H1 (cell line): Measurements from ENCODE around the gene HSPB1. TPM values are rescaled to one million over a fixed set of nuclear protein-coding genes. Genes with fewer than 3 reads are reported as not detected.
A peak's percentile ranks its signal among the peaks of the same experiment; 100 is the strongest.

ENCODE experiments used
- CTCF ChIA-PET: fragments of 300-600 bp; sonication (Branson Sonifier 250); formaldehyde crosslinking; loops from one replicate; lab custom pipeline; 2021; ENCODE audit not compliant: partially characterized antibody; lab: Charles Lee
- POLR2A ChIA-PET: fragments of 300-600 bp; sonication (Branson Sonifier 250); formaldehyde crosslinking; loops from one replicate; lab custom pipeline; 2021; ENCODE audit warnings: inconsistent platforms; ENCODE audit not compliant: partially characterized antibody; lab: Charles Lee
- DNase-seq, 2 experiments: peaks; one replicate each; pipeline versions ENCODE4 v3.0.0 to v3.0.0-alpha.2; 2010 to 2022; ENCODE audit warnings: low spot score in 2 of 2, low read depth in 1 of 2, mixed read lengths in 1 of 2
- FAIRE-seq: peaks from 2 replicates; lab custom pipeline; 2011; peaks lifted over from hg19 to GRCh38; lab: Jason Lieb, UNC
- H2AFZ ChIP-seq: 2 replicates; pipeline ENCODE4 v1.8.1; 2012; ENCODE audit warnings: low read length, inconsistent platforms
- H2AK5ac ChIP-seq: 2 replicates; pipeline ENCODE4 v1.6.1; 2013; ENCODE audit warnings: low read depth, low read length
- H2BK120ac ChIP-seq: replicated peaks from 2 replicates; pipeline ENCODE3; 2013; ENCODE audit warnings: low read depth, low read length, inconsistent platforms
- H2BK12ac ChIP-seq: 2 replicates; pipeline ENCODE4 v1.6.1; 2013; ENCODE audit warnings: low read depth, low read length
- H2BK15ac ChIP-seq: 2 replicates; pipeline ENCODE4 v1.6.1; 2013; ENCODE audit warnings: low read length
- H2BK20ac ChIP-seq: 2 replicates; pipeline ENCODE4 v1.6.1; 2013; ENCODE audit warnings: low read length
- H2BK5ac ChIP-seq: 2 replicates; pipeline ENCODE4 v1.6.1; 2013; ENCODE audit warnings: low read depth, low read length
- H3K14ac ChIP-seq: 2 replicates; pipeline ENCODE4 v1.6.1; 2013; ENCODE audit warnings: inconsistent platforms; ENCODE audit not compliant: insufficient read length
- H3K18ac ChIP-seq: 2 replicates; pipeline ENCODE4 v1.6.1; 2013; ENCODE audit warnings: low read length; ENCODE audit errors: extremely low read depth
- H3K23ac ChIP-seq: 2 replicates; pipeline ENCODE4 v1.6.1; 2013; ENCODE audit warnings: inconsistent platforms; ENCODE audit not compliant: insufficient read length
- H3K23me2 ChIP-seq: 2 replicates; pipeline ENCODE4 v1.6.1; 2013; ENCODE audit warnings: low read depth, low read length
- H3K27ac ChIP-seq: 2 replicates; pipeline ENCODE4 v1.6.1; 2011; ENCODE audit warnings: low read depth, low read length, inconsistent platforms
- H3K27me3 ChIP-seq, 4 experiments: replicated peaks in 1 of 4; 1 replicate in 1 of 4; 2 replicates in 3 of 4; pipeline versions ENCODE4 v1.6.1 to v1.8.1; 2011 to 2013; ENCODE audit warnings: low read length in 3 of 4, mild to moderate bottlenecking in 3 of 4, inconsistent platforms in 2 of 4, mixed read lengths in 2 of 4, moderate library complexity in 1 of 4; ENCODE audit not compliant: control insufficient read depth in 3 of 4, insufficient read depth in 3 of 4; ENCODE audit errors: extremely low read depth in 1 of 4
- H3K36me3 ChIP-seq, 4 experiments: 2 replicates each; pipeline versions ENCODE4 v1.6.1 to v1.8.1; 2011 to 2013; ENCODE audit warnings: mild to moderate bottlenecking in 4 of 4, low read length in 3 of 4, moderate library complexity in 2 of 4, control low read depth in 1 of 4, inconsistent platforms in 1 of 4; ENCODE audit not compliant: insufficient read depth in 4 of 4, control insufficient read depth in 2 of 4
- H3K4ac ChIP-seq: replicated peaks from 2 replicates; pipeline ENCODE3; 2013; ENCODE audit warnings: low read length, low read depth, mixed read lengths, inconsistent platforms; ENCODE audit not compliant: insufficient read length
- H3K4me1 ChIP-seq, 4 experiments: replicated peaks in 1 of 4; 1 replicate in 1 of 4; 2 replicates in 3 of 4; pipeline versions ENCODE4 v1.6.1 to v1.8.1; 2011 to 2013; ENCODE audit warnings: low read length in 3 of 4, inconsistent platforms in 2 of 4, mixed read lengths in 1 of 4; ENCODE audit not compliant: insufficient read depth in 4 of 4, control insufficient read depth in 3 of 4
- H3K4me2 ChIP-seq, 2 experiments: 2 replicates each; pipeline versions ENCODE4 v1.6.1 to v1.8.1; 2011 to 2013; ENCODE audit warnings: low read depth in 2 of 2, low read length in 2 of 2, control low read depth in 1 of 2, inconsistent platforms in 1 of 2, mild to moderate bottlenecking in 1 of 2; ENCODE audit not compliant: insufficient read depth in 1 of 2
- H3K4me3 ChIP-seq, 4 experiments: fragments of 200-600, 300-600 bp in 1 of 4; sonication (generic), shearing (Covaris generic), sonication (Bioruptor Twin) in 1 of 4; 2 replicates each; pipeline versions ENCODE4 v1.5.1 to v1.8.1; 2011 to 2016; ENCODE audit warnings: low read length in 4 of 4, low read depth in 3 of 4, control low read depth in 2 of 4, inconsistent platforms in 2 of 4, mild to moderate bottlenecking in 2 of 4, mixed read lengths in 1 of 4, moderate library complexity in 1 of 4; ENCODE audit not compliant: insufficient read depth in 2 of 4; ENCODE audit errors: extremely low read depth in 1 of 4
- H3K56ac ChIP-seq: replicated peaks from 2 replicates; pipeline ENCODE3; 2013; ENCODE audit warnings: low read depth, mild to moderate bottlenecking, mixed read lengths, low read length, inconsistent platforms; ENCODE audit not compliant: insufficient read length
- H3K79me1 ChIP-seq: 2 replicates; pipeline ENCODE4 v1.6.1; 2013; ENCODE audit warnings: low read depth, low read length, control low read depth
- H3K79me2 ChIP-seq, 2 experiments: 2 replicates each; pipeline versions ENCODE4 v1.6.1 to v1.8.1; 2012 to 2013; ENCODE audit warnings: low read length in 2 of 2, mild to moderate bottlenecking in 2 of 2, inconsistent platforms in 1 of 2; ENCODE audit not compliant: insufficient read depth in 2 of 2, control insufficient read depth in 1 of 2
- H3K9ac ChIP-seq, 4 experiments: replicated peaks in 1 of 4; 1 replicate in 1 of 4; 2 replicates in 3 of 4; pipeline versions ENCODE4 v1.6.1 to v1.8.1; 2011 to 2013; ENCODE audit warnings: low read depth in 3 of 4, low read length in 3 of 4, control low read depth in 2 of 4, mild to moderate bottlenecking in 2 of 4, moderate library complexity in 2 of 4, inconsistent platforms in 1 of 4; ENCODE audit errors: extremely low read depth in 1 of 4
- H3K9me3 ChIP-seq, 2 experiments: 2 replicates each; pipeline versions ENCODE4 v1.6.1 to v1.8.1; 2012 to 2013; ENCODE audit warnings: mild to moderate bottlenecking in 2 of 2, moderate library complexity in 2 of 2, control low read depth in 1 of 2, inconsistent platforms in 1 of 2, low read depth in 1 of 2, low read length in 1 of 2, mixed read lengths in 1 of 2; ENCODE audit not compliant: insufficient read depth in 2 of 2
- H4K20me1 ChIP-seq, 2 experiments: replicated peaks in 1 of 2; 2 replicates each; pipeline versions ENCODE3 to v1.8.1; 2011 to 2013; ENCODE audit warnings: inconsistent platforms in 2 of 2, low read length in 2 of 2, mild to moderate bottlenecking in 1 of 2; ENCODE audit not compliant: insufficient read depth in 2 of 2, control insufficient read depth in 1 of 2
- H4K5ac ChIP-seq: 2 replicates; pipeline ENCODE4 v1.6.1; 2013; ENCODE audit warnings: low read length, low read depth, mixed read lengths, inconsistent platforms; ENCODE audit not compliant: insufficient read length
- H4K8ac ChIP-seq: 2 replicates; pipeline ENCODE4 v1.8.0; 2013; ENCODE audit warnings: mild to moderate bottlenecking, moderate library complexity, low read length, inconsistent platforms; ENCODE audit not compliant: insufficient read depth; ENCODE audit errors: extremely low read depth
- H4K91ac ChIP-seq: replicated peaks from 2 replicates; pipeline ENCODE3; 2013; ENCODE audit warnings: low read length, mixed read lengths, inconsistent platforms; ENCODE audit not compliant: insufficient read length
- ASH2L ChIP-seq: fragments of 200-600, 300-600 bp; sonication (generic); IDR thresholded peaks from one replicate; pipeline ENCODE4 v1.7.1; 2017; ENCODE audit warnings: low read length
- BRCA1 ChIP-seq: IDR thresholded peaks from 2 replicates; pipeline ENCODE4 v1.6.1; 2012; ENCODE audit warnings: low read depth, low read length, improper control_type of control experiment
- EGR1 ChIP-seq: IDR thresholded peaks from 2 replicates; pipeline ENCODE4 v1.6.1; 2011; ENCODE audit warnings: low read depth, low read length, borderline replicate concordance
- RXRA ChIP-seq: IDR thresholded peaks from 2 replicates; pipeline ENCODE4 v1.6.1; 2011; ENCODE audit warnings: low read depth, mild to moderate bottlenecking, low read length, moderate library complexity; ENCODE audit not compliant: insufficient read depth
- WGBS, 2 experiments: shearing (Covaris generic) in 1 of 2; methylation state at CpG; one replicate each; pipeline versions ENCODE4 v1.1.6 to v1.1.7; 2013 to 2015; ENCODE audit warnings: low lambda C conversion rate in 2 of 2, mixed read lengths in 2 of 2, inconsistent platforms in 1 of 2, low coverage in 1 of 2, missing lambda C conversion rate in 1 of 2; ENCODE audit not compliant: insufficient replicate concordance in 2 of 2, insufficient coverage in 1 of 2, insufficient read length in 1 of 2; ENCODE audit errors: extremely low coverage in 1 of 2, missing lambda C conversion rate in 1 of 2; 5-methylcytosine and 5-hydroxymethylcytosine counted together
- polyA plus RNA-seq, 7 experiments: library from polyadenylated mRNA; depleted of rRNA in 3 of 7; stranded (reverse) in 5 of 7; unstranded in 2 of 7; fragments of >200 nt in 5 of 7; fragments of 200-250 nt in 2 of 7; gene quantifications; 1 replicate in 5 of 7; 2 replicates in 1 of 7; 4 replicates in 1 of 7; pipeline versions ENCODE4 v1.2.1 to v1.2.3, GENCODE V29; 2011 to 2013; ENCODE audit warnings: missing spikeins in 2 of 7, mixed read lengths in 2 of 7
- total RNA-seq: library from RNA; stranded (reverse); fragmentation: NEBNext Ultra II Directional; extraction: Animal tissue kit (Norgen Biotek cat#: 25700); gene quantifications from 2 replicates; pipeline ENCODE4 v1.2.1, GENCODE V29; 2021

Gene HSPB1
- total and polyA plus RNA-seq, 2 of the 8 experiments (the other 6 are each of a cell fraction or from before 2014, with no cell fraction given): 165 to 254 TPM

DNA sequence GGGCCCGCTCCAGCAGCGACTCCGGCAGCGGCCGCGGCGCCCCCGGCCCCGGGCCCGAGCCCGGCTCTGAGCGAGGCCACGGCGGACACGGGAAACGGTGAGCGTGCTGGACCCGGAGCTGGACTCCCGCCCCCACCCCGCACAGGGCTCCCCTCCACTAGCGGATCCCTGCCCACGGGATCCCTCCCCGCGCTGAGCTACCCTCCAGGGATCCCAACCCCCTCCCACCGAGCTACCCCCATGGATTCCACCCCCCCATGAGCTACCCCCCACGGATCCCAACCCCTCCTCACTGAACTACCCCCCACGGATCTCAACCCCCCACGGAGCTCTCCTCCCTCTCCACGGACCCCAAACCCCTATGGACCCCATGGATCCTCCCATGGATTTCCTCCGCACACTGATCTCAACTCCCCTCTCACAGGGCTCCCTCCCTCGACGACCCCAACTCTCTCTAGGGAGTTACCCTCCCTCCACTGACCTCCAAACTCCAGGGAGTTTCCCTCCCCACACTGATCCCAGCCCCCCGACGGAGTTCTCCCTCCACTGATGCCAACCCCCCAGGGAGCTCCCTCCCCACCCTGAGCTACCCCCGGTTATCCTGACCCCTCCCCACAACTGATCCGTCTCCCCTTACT lies 20.6 kb upstream of the HSPB1 start:
- H3K4ac ChIP-seq: no peak overlapping the region
- H3K56ac ChIP-seq: no peak overlapping the region
- peaks cover 8 to 34% (median 17%) of the 10 kb centered on the region in 4 experiments for H3K27me3 ChIP-seq
- POLR2A ChIA-PET: interaction anchor here (0.6 to 4.7 kb wide), 13 partner anchors 10 to 97 kb away, joined by 3 to 22 read pairs (median 6); partner anchors contain the start of genes HSPB1 and YWHAG
- H3K14ac ChIP-seq: no peak overlapping the region
- H2BK20ac ChIP-seq: no peak overlapping the region
- peak overlapping the region; percentile 62 for H3K18ac ChIP-seq
- H3K9me3 ChIP-seq: no peaks in the 10 kb centered on the region
- peak overlapping the region; percentile 49 to 95 (median 58) for H3K4me3 ChIP-seq
- WGBS, 2 experiments: no CpG with 5 or more reads among the region's 36 CpGs
- H3K9ac ChIP-seq: peak overlapping the region in 1 of 4 experiments; percentile 46; a peak in 1 of 7 replicates
- H3K4me2 ChIP-seq: peak overlapping the region; percentile 70 to 90
- peak overlapping the region; percentile 25 for H4K5ac ChIP-seq
- H2BK15ac ChIP-seq: no peak overlapping the region
- no peak for FAIRE-seq
- no peaks in the 10 kb centered on the region for H3K79me2 ChIP-seq
- H2BK120ac ChIP-seq: no peak overlapping the region
- no peak overlapping the region for H3K27ac ChIP-seq
- TF ChIP-seq ASH2L (peak; percentile 43), RXRA (no peak), EGR1 (peak; percentile 43; the same call in 1 of the 2 replicates), BRCA1 (no peak)
- TF ChIP-seq, all 59 proteins: peak for 2
- Histone ChIP-seq H3K23ac (no peak overlapping the region), H3K4me1 (peaks cover 0 to 11% (median 6%) of the 10 kb centered on the region in 4 experiments; a peak in 5 of 7 replicates), H2BK5ac (no peak overlapping the region), H3K36me3 (peaks cover 2 to 8% (median 3%) of the 10 kb centered on the region in 4 experiments; a peak in 4 of 8 replicates), H4K8ac (no peak overlapping the region), H4K20me1 (peaks cover 0 to 4% of the 10 kb centered on the region in 2 experiments), H3K23me2 (peaks cover 15% of the 10 kb centered on the region), H4K91ac (no peak overlapping the region), H2BK12ac (no peak overlapping the region), H2AFZ (no peak overlapping the region), H3K79me1 (peaks cover 3% of the 10 kb centered on the region; the same call in 1 of the 2 replicates), H2AK5ac (no peak overlapping the region)
- CTCF ChIA-PET: interaction anchor here (0.6 to 19.4 kb wide), 10 partner anchors 8 to 207 kb away, joined by 3 to 426 read pairs (median 6); partner anchors contain the start of gene HSPB1
- DNase-seq: no peak
